GM12892 (cell line): ENCODE measurements around the gene THOC6.

ENCODE experiments used
- POLR2A ChIP-seq: IDR thresholded peaks from 2 replicates; pipeline ENCODE4 v1.6.1; 2011; ENCODE audit warnings: low read depth, low read length, control low read depth
- POLR2AphosphoS5 ChIP-seq: IDR thresholded peaks from 2 replicates; pipeline ENCODE4 v1.6.1; 2011; ENCODE audit warnings: low read depth, low read length, control low read depth
- TAF1 ChIP-seq: IDR thresholded peaks from 2 replicates; pipeline ENCODE4 v1.6.1; 2011; ENCODE audit warnings: low read depth, mild to moderate bottlenecking, control low read depth, low read length, borderline replicate concordance

DNA sequence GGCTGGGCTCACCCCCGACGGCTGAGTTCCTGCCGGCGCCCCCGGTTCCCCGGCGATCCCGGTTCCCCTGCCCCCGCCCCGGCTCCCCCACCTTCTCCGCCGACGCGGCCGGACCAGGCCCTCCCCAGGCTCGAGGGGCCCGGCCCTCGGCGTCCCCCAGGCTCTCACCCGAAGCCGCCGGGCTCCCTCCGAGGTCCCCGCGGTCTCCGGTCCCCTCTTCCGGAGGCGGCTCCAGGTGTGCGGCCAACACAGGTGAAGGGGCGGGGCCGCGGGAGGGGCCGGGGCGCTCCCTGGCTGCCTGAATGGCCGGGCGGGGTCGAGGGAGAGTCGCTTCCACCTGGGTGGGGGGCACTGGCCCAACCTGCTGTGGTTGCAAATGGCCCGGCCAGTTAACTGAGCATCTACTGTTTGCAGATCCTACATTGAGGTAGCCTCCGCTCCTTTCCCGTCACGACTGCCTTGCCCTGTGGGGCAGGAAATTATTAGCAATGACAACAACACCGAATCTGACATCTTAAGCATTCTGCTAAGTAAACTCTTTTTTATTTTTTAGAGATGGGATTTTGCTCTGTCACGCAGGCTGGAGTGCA, 13.0 kb downstream of the THOC6 start, which contains the start of gene BICDL2:
- TF ChIP-seq POLR2AphosphoS5 (no peak), POLR2A (no peak), TAF1 (no peak)
